Measurements from ENCODE around the gene SLC3A2. TPM values are rescaled to one million over a fixed set of nuclear protein-coding genes. Genes with fewer than 3 reads are reported as not detected.

The SLC3A2 gene
- total RNA-seq, 2 experiments from 2014 or later, result 212 to 245 TPM

Other genes with a start within 250 kb of the SLC3A2 start
- gene GANAB, start 234.3 kb upstream of the SLC3A2 start, total RNA-seq, result 100 to 1,000 TPM; 177 to 184 TPM
- 10 to 100 TPM; 16.5 to 17.9 TPM for gene INTS5, start 227.6 kb upstream of the SLC3A2 start, total RNA-seq
- gene C11orf98, start 215.7 kb upstream of the SLC3A2 start, total RNA-seq, result 10 to 100 TPM; 22.5 to 25.7 TPM
- gene CSKMT, start 215.6 kb upstream of the SLC3A2 start, total RNA-seq, result 10 to 100 TPM; 25.4 to 25.7 TPM
- 1 to 10 TPM; 1.1 to 1.7 TPM for gene UQCC3, start 209.2 kb upstream of the SLC3A2 start, total RNA-seq
- gene LBHD1, start 208.6 kb upstream of the SLC3A2 start, total RNA-seq, result 10 to 100 TPM; 14.5 to 14.6 TPM
- gene UBXN1, start 201.8 kb upstream of the SLC3A2 start, total RNA-seq, result 100 to 1,000 TPM; 232 to 242 TPM
- not detected for gene LRRN4CL, start 191.4 kb upstream of the SLC3A2 start, total RNA-seq
- 10 to 100 TPM; 12.5 to 14.0 TPM for gene BSCL2, start 173.5 kb upstream of the SLC3A2 start, total RNA-seq
- not detected for gene GNG3, start 173.2 kb upstream of the SLC3A2 start, total RNA-seq
- 10 to 100 TPM; 29.6 to 31.5 TPM for gene HNRNPUL2, start 153.4 kb upstream of the SLC3A2 start, total RNA-seq
- gene TTC9C, start 152.4 kb upstream of the SLC3A2 start, total RNA-seq, result 1 to 10 TPM; 5.3 to 6.4 TPM
- 1 to 10 TPM; 3.7 to 4.8 TPM for gene ZBTB3, start 126.7 kb upstream of the SLC3A2 start, total RNA-seq
- 10 to 100 TPM; 51.4 to 55.3 TPM for gene POLR2G, start 119.3 kb upstream of the SLC3A2 start, total RNA-seq
- 10 to 100 TPM; 10.3 to 13.2 TPM for gene TAF6L, start 109.5 kb upstream of the SLC3A2 start, total RNA-seq
- 10 to 100 TPM; 27.5 to 28.4 TPM for gene TMEM179B, start 93.5 kb upstream of the SLC3A2 start, total RNA-seq
- gene TMEM223, start 88.9 kb upstream of the SLC3A2 start, total RNA-seq, result 1 to 10 TPM; 6.2 to 6.5 TPM
- gene NXF1, start 75.5 kb upstream of the SLC3A2 start, total RNA-seq, result 100 to 1,000 TPM; 356 TPM
- gene STX5, start 48.8 kb upstream of the SLC3A2 start, total RNA-seq, result 100 to 1,000 TPM; 113 TPM
- gene TEX54, start 48.1 kb upstream of the SLC3A2 start, total RNA-seq, result not detected
- gene WDR74, start 41.3 kb upstream of the SLC3A2 start, total RNA-seq, result 100 to 1,000 TPM; 231 to 245 TPM
- gene CHRM1, start 40.5 kb downstream of the SLC3A2 start, total RNA-seq, result not detected
- gene SLC22A6, start 104.1 kb downstream of the SLC3A2 start, total RNA-seq, result not detected
- gene SLC22A8, start 134.9 kb downstream of the SLC3A2 start, total RNA-seq, result not detected

Measured in CD8-positive, alpha-beta T cell (primary cell).